GM12875 (cell line): ENCODE data around the gene MOCOS.

Experiments
- H3K4me3 ChIP-seq: one replicate; pipeline ENCODE4 v1.5.1; 2011; ENCODE audit warnings: low read depth, low read length, control low read depth
- CTCF ChIP-seq: IDR thresholded peaks from 2 replicates; pipeline ENCODE4 v1.5.1; 2011; ENCODE audit warnings: low read depth, mild to moderate bottlenecking, control low read depth, inconsistent platforms, low read length, moderate library complexity, borderline replicate concordance; ENCODE audit not compliant: insufficient read depth

MOCOS gene

DNA sequence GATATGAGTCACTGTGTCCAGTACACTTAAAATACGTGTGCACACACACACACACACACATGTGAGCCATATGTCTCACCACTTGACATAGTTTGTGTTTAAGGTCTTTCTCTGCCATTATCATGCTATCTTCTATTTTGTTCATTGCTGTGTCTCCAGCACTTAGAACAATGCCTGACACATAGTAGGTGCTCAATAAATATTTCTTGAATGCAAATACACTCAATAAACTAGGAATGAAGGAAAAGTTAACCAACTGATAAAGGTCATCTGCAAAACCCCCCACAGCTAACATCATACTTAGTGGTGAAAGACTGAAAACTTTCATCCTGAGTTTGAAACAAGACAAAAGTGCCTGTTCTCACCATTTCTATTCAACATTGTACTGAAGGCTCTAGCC is 4.4 kb downstream of the MOCOS start:
- H3K4me3 ChIP-seq: no peak overlapping the region
- no peak for TF ChIP-seq CTCF

GRCh38 chr18:36194600-36195315 is 7.5 kb downstream of the MOCOS start:
- no peak overlapping the region for H3K4me3 ChIP-seq
- TF ChIP-seq CTCF: no peak

GRCh38 chr18:36195427-36196122 is 8.3 kb downstream of the MOCOS start:
- TF ChIP-seq CTCF: no peak
- no peak overlapping the region for H3K4me3 ChIP-seq

GRCh38 chr18:36196238-36196995 is 9.1 kb downstream of the MOCOS start:
- TF ChIP-seq CTCF: no peak
- H3K4me3 ChIP-seq: no peak overlapping the region

- no peak for TF ChIP-seq CTCF
These were observed 10.3 kb downstream of the MOCOS start for GRCh38 chr18:36197511-36198166.

GRCh38 chr18:36199691-36200295 is 12.5 kb downstream of the MOCOS start:
- no peak for TF ChIP-seq CTCF
- no peak overlapping the region for H3K4me3 ChIP-seq

More at GRCh38 chr18:36197511-36198166, 10.3 kb downstream of the MOCOS start:
- no peak overlapping the region for H3K4me3 ChIP-seq
